PFSK-1 (cell line): ENCODE data around the gene LRMDA.

ENCODE experiments used
- FOXP2 ChIP-seq: optimal IDR thresholded peaks from 2 replicates; pipeline ENCODE3; 2011; ENCODE audit warnings: borderline replicate concordance, control low read depth, inconsistent platforms; ENCODE audit not compliant: insufficient read depth; ENCODE audit errors: extremely low read length, extremely low read depth
- POLR2AphosphoS5 ChIP-seq: IDR thresholded peaks from 2 replicates; pipeline ENCODE4 v1.6.1; 2012; ENCODE audit warnings: low read depth, mild to moderate bottlenecking, control low read depth, low read length, moderate library complexity
- SIN3A ChIP-seq: IDR thresholded peaks from 2 replicates; pipeline ENCODE4 v1.6.1; 2012; ENCODE audit warnings: mild to moderate bottlenecking, low read length, moderate library complexity, borderline replicate concordance; ENCODE audit not compliant: insufficient read depth
- TAF1 ChIP-seq: IDR thresholded peaks from 2 replicates; pipeline ENCODE4 v1.6.1; 2012; ENCODE audit warnings: low read length, control low read depth, borderline replicate concordance; ENCODE audit not compliant: insufficient read depth
- TF ChIP-seq, protein P1 (sequence below), 2 experiments: IDR thresholded peaks; 2 replicates each; pipeline versions ENCODE4 v1.6.1 to v1.8.0; 2011 to 2012; ENCODE audit warnings: low read depth in 2 of 2, low read length in 2 of 2, control low read depth in 1 of 2, inconsistent platforms in 1 of 2, mild to moderate bottlenecking in 1 of 2, moderate library complexity in 1 of 2; ENCODE audit not compliant: insufficient read depth in 1 of 2

Gene LRMDA

DNA sequence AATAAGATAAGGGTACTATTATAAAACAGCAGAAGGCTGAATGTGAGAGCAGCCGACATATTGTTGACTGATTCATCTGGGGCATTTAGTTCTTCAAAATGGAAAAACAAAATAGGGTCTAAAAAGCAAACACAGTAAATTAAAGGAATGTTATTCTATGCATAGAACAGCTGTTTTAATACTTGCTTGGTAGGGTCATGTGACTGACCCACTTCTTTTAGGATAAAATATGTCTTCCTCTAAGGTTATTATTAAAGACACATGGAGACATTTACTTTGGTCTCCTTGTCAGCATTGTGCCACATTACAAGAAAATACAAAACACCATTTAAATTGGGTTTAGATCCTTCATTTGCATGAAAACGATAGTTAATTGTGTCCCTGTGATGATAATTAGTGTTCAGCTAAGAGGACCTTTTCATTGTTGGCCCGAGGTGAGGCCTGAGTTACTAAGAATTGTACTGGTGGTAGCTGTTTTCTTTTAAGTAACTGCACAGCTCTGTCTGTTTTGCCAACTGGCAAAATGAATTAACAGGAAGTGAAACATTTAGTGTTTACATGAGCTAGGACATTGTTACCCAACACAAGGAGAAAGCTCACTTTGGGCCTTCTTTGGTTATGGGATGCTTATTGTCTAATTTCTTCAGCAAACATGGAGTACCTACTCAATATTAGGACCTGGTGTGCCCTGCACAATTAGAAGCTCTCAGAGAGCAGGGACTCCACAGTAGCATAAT lies 764.4 kb downstream of the LRMDA start:
- TF ChIP-seq TAF1: no peak
- no peak for TF ChIP-seq POLR2AphosphoS5
- TF ChIP-seq, protein P1, sequence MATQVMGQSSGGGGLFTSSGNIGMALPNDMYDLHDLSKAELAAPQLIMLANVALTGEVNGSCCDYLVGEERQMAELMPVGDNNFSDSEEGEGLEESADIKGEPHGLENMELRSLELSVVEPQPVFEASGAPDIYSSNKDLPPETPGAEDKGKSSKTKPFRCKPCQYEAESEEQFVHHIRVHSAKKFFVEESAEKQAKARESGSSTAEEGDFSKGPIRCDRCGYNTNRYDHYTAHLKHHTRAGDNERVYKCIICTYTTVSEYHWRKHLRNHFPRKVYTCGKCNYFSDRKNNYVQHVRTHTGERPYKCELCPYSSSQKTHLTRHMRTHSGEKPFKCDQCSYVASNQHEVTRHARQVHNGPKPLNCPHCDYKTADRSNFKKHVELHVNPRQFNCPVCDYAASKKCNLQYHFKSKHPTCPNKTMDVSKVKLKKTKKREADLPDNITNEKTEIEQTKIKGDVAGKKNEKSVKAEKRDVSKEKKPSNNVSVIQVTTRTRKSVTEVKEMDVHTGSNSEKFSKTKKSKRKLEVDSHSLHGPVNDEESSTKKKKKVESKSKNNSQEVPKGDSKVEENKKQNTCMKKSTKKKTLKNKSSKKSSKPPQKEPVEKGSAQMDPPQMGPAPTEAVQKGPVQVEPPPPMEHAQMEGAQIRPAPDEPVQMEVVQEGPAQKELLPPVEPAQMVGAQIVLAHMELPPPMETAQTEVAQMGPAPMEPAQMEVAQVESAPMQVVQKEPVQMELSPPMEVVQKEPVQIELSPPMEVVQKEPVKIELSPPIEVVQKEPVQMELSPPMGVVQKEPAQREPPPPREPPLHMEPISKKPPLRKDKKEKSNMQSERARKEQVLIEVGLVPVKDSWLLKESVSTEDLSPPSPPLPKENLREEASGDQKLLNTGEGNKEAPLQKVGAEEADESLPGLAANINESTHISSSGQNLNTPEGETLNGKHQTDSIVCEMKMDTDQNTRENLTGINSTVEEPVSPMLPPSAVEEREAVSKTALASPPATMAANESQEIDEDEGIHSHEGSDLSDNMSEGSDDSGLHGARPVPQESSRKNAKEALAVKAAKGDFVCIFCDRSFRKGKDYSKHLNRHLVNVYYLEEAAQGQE (IDR thresholded peaks at IDR 0.05; ENCODE audit: insufficient read depth in 1 of 2, low read depth in 2 of 2, low read length in 2 of 2): no peak
- TF ChIP-seq SIN3A: no peak
- TF ChIP-seq FOXP2: no peak

DNA sequence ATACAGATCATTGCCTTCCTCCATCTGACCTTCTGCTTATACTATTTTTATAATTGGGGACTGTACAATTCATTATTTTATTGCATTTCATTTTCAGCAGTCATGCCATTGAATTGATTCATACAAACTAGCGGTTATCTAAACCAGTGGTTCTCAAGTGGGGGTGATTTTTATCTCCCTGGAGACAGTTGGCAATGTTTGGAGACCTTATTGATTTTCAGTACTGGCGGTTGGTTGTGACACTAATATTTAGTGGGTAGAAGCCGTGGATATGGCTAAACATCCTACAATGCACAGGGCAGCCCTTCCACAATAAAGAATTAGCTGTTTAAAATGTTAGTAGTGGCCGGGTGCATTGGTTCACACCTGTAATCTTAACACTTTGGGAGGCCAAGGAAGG lies 765.9 kb downstream of the LRMDA start:
- TF ChIP-seq SIN3A (no peak), FOXP2 (no peak), TAF1 (no peak), POLR2AphosphoS5 (no peak)
- TF ChIP-seq, protein P1 (IDR thresholded peaks at IDR 0.05; ENCODE audit: insufficient read depth in 1 of 2, low read depth in 2 of 2, low read length in 2 of 2): no peak

DNA sequence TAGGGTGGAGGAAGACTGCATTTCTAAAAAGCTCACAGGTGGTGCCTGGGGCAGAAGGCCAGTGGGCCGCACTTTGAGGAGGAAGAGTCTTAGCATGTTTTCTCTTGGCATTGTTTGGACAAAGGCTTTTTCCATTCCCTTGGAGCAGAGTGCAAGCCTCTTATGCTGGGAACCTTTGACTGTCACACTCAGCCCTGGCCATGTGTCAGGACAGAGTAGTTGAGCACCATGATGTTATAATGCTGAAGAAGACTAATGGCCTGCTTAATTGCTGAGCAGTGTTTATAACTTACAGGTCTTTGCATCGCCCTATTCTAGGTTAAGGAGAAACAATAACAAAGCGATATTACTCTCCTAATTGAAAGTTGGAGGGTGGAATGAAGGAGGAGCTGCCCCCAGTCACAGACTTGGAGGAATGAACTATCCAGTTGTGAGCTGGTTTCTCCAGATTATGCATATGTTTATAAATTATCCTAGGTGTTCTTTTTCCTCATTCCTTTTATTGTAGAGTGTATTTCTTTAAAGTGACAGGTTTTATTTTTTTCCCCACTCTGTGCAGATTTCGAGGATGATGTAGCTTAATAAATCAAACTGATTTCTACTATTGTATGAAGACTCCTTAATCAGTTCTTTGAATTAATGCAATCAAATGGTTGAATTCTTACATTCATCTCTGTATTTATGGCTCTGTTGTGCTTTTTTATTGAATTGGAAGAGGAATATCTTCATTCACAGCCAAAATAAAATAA lies 767.0 kb downstream of the LRMDA start:
- TF ChIP-seq SIN3A: no peak
- TF ChIP-seq TAF1: no peak
- no peak for TF ChIP-seq FOXP2
- TF ChIP-seq, protein P1 (IDR thresholded peaks at IDR 0.05; ENCODE audit: insufficient read depth in 1 of 2, low read depth in 2 of 2, low read length in 2 of 2): no peak
- TF ChIP-seq POLR2AphosphoS5: no peak

DNA sequence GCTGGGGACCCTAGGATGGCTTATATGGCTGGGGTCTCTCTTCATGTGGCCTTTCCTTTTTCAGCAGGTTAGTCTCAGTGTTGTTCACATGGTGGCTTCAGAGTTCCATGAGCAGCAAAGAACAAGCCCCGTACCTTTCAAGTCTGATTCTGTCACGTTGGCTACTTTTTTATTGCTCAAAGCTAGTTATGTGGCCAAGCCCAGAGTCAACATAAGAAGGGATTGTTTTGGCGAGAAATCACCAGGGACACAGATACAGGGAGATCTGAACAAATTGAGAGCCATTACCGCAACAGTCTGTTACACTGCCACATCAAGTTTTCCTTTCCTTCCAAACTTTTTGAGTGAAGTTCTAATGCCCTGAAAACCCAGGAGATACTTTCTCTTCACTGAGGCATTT lies 770.5 kb downstream of the LRMDA start:
- TF ChIP-seq TAF1 (no peak), SIN3A (no peak), FOXP2 (no peak), POLR2AphosphoS5 (no peak)
- TF ChIP-seq, protein P1 (IDR thresholded peaks at IDR 0.05; ENCODE audit: insufficient read depth in 1 of 2, low read depth in 2 of 2, low read length in 2 of 2): no peak

DNA sequence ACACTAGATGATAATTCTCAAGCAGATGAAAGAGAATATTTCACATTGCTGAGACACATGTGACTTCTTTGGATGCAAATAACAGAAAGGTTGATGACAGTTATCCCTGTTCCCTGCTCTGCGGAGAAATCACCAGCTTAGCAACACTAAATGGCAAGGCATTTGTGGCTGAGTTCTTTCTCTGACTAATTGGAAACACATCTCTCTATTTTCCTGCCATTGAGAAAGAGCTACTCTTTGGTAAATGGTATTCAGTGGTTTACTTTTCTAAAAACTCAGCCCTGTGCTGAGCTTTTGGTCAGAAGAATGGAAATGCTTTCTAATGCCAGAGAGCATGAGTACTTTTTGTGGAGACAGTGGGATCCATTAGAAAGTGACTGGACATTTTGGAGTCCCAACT lies 771.4 kb downstream of the LRMDA start:
- TF ChIP-seq POLR2AphosphoS5 (no peak), TAF1 (no peak), SIN3A (no peak), FOXP2 (no peak)
- TF ChIP-seq, protein P1 (IDR thresholded peaks at IDR 0.05; ENCODE audit: insufficient read depth in 1 of 2, low read depth in 2 of 2, low read length in 2 of 2): no peak
